Activated CD8-positive, alpha-beta T cell treated with anti-CD3 and anti-CD28 coated beads, Interleukin-2, amount 10 ng/mL, durations not matched to agents 7 days and 5 days (primary cell): Measurements from ENCODE around the gene ITIH3. TPM values are rescaled to one million over a fixed set of nuclear protein-coding genes. Genes with fewer than 3 reads are reported as not detected.
"Not testable (repeated sequence)": the region's sequence is repeated elsewhere in the genome, so short reads cannot be mapped to it uniquely, and the experiment has no call there.

Source experiments
- ATAC-seq: fragments of 150-1000 bp; cut with Tn5 transposase; one replicate; pipeline ENCODE4 v1.10.0; 2021; ENCODE audit warnings: moderate library complexity
- CTCF ChIA-PET: fragments of 350-600 bp; sonication (Branson Sonifier 250); formaldehyde crosslinking; loops from one replicate; lab custom pipeline; 2021; ENCODE audit warnings: antibody characterized with exemption; lab: Charles Lee
- POLR2A ChIA-PET: fragments of 350-600 bp; sonication (Branson Sonifier 250); formaldehyde crosslinking; loops from one replicate; lab custom pipeline; 2021; ENCODE audit warnings: antibody characterized with exemption; lab: Charles Lee
- DNase-seq: peaks from one replicate; pipeline ENCODE4 v3.0.0-alpha.2; 2020
- H3K27ac Mint-ChIP-seq: one replicate; pipeline ENCODE4 v1.8.0; 2021; ENCODE audit warnings: mild to moderate bottlenecking, mixed read lengths
- H3K27me3 Mint-ChIP-seq: one replicate; pipeline ENCODE4 v1.8.0; 2021; ENCODE audit warnings: low read depth, mixed read lengths
- H3K36me3 Mint-ChIP-seq: one replicate; pipeline ENCODE4 v1.8.0; 2021; ENCODE audit warnings: low read depth, mixed read lengths
- H3K4me1 Mint-ChIP-seq: one replicate; pipeline ENCODE4 v1.8.0; 2021; ENCODE audit warnings: low read depth, mixed read lengths
- H3K4me3 Mint-ChIP-seq: one replicate; pipeline ENCODE4 v1.8.0; 2021; ENCODE audit warnings: mild to moderate bottlenecking, mixed read lengths
- H3K9me3 Mint-ChIP-seq: one replicate; pipeline ENCODE4 v1.8.0; 2022; ENCODE audit warnings: mixed read lengths; ENCODE audit not compliant: insufficient read depth
- total RNA-seq, 2 experiments: library from RNA; stranded (reverse); gene quantifications; one replicate each; pipeline ENCODE4 v1.2.3, GENCODE V29; 2021

The ITIH3 gene
- total RNA-seq, 2 experiments from 2014 or later = not detected

GRCh38 chr3:52774066-52774713 is 20.4 kb upstream of the ITIH3 start:
- Mint-ChIP-seq H3K27ac (no peak overlapping the region), H3K4me3 (no peak overlapping the region), H3K4me1 (peaks cover 25% of the 10 kb centered on the region), H3K9me3 (no peaks in the 10 kb centered on the region), H3K36me3 (no peaks in the 10 kb centered on the region), H3K27me3 (peaks cover 4% of the 10 kb centered on the region)
- DNase-seq (no peak), ATAC-seq (no peak)
- CTCF ChIA-PET = no interaction called here
- POLR2A ChIA-PET = no interaction called here

DNA sequence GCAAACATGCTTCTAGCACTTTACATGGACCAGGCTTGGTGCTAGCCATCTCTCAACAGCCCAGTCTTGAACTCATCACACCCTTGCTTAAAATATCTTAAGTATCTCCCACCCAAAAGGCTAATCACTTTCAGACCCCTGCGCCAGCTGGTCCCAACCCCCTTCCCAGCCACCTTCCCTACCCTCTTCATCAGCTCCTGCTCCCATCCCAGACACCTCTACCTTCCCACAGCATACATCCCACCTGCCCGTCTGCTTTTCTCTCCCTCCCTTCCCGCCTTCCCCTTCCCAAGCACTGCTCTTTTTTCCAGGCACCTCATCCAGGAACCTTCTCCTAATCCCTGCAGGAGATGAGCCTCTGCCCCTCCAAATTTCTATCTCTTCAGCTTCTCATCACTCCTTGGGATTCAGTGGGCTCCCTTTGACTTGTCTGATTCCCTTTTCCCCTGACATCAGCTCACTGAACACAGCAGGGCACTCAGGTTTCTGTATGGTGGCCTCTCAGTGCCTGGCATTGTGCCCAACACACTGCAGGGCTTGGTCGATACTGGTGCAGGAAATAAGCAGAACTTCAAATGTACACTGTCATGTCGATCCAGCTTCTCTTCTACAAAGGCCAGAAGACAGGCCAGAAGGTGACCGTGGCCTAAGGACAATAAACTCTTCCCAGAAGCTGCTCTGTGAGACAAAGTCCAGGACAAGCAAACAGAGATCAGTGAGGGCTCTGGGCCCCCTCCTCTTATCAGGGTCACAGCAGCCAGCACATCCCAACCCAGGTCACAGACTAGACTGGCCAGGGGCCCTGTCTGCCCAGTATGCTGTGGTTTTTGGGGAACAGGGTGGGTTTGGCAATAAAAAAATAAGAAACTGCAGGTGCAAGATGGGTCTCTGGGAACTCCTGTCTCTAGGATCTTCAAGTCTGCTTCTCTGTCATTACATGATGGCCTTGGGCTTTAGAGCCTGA is 19.4 kb upstream of the ITIH3 start:
- Mint-ChIP-seq H3K36me3 (no peaks in the 10 kb centered on the region), H3K27ac (no peak overlapping the region), H3K4me3 (no peak overlapping the region), H3K27me3 (peaks cover 10% of the 10 kb centered on the region), H3K9me3 (no peaks in the 10 kb centered on the region), H3K4me1 (peaks cover 15% of the 10 kb centered on the region)
- ATAC-seq (no peak), DNase-seq (no peak)
- ChIA-PET CTCF (no interaction called here), POLR2A (no interaction called here)

- Mint-ChIP-seq H3K9me3 (no peaks in the 10 kb centered on the region), H3K4me3 (no peak overlapping the region), H3K27me3 (peaks cover 10% of the 10 kb centered on the region), H3K36me3 (no peaks in the 10 kb centered on the region), H3K4me1 (peaks cover 15% of the 10 kb centered on the region), H3K27ac (no peak overlapping the region)
- CTCF ChIA-PET = no interaction called here
- no peak for DNase-seq
- ATAC-seq = no peak
- POLR2A ChIA-PET = interaction anchor here (0.5 kb wide), 1 partner anchor 326 kb away, joined by 4 read pairs; no protein-coding TSS in a partner anchor
These were observed 18.7 kb upstream of the ITIH3 start for GRCh38 chr3:52775877-52776276.

DNA sequence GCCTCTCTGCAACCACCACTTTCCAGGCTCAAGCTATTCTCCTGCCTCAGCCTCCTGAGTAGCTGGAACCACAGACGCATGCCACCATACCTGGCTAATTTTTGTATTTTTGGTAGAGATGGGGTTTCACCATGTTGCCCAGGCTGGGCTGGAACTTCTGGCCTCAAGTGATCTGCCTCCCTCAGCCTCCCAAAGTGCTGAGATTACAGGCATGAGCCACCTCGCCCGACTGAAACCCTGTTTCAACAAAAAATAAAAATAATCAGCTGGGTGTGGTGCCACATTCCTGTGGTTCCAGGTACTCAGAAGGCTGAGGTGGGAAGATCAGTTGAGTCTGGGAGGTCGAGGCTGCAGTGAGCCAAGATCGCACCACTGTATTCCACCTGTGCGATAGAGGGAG is 18.1 kb upstream of the ITIH3 start:
- ATAC-seq, H3K4me3 Mint-ChIP-seq, H3K36me3 Mint-ChIP-seq, H3K27ac Mint-ChIP-seq, DNase-seq, H3K9me3 Mint-ChIP-seq, CTCF ChIA-PET, H3K4me1 Mint-ChIP-seq: not testable (repeated sequence)
- H3K27me3 Mint-ChIP-seq = peaks cover 14% of the 10 kb centered on the region
- POLR2A ChIA-PET = interaction anchor here (0.5 kb wide), 1 partner anchor 326 kb away, joined by 4 read pairs; no protein-coding TSS in a partner anchor

- no peak for ATAC-seq
- Mint-ChIP-seq H3K27me3 (peaks cover 16% of the 10 kb centered on the region), H3K36me3 (no peaks in the 10 kb centered on the region), H3K4me3 (no peak within 1 kb of the TSS), H3K9me3 (no peaks in the 10 kb centered on the region), H3K4me1 (peaks cover 4% of the 10 kb centered on the region), H3K27ac (no peak within 1 kb of the TSS)
- ChIA-PET POLR2A (no interaction called here), CTCF (no interaction called here)
- DNase-seq = no peak
These were observed 17.3 kb upstream of the ITIH3 start, which contains the start of gene ITIH1 for GRCh38 chr3:52777127-52777958. TSS of gene ITIH1 (plus strand) at chr3:52777599. CDS start at chr3:52777616, 17 bp downstream.

DNA sequence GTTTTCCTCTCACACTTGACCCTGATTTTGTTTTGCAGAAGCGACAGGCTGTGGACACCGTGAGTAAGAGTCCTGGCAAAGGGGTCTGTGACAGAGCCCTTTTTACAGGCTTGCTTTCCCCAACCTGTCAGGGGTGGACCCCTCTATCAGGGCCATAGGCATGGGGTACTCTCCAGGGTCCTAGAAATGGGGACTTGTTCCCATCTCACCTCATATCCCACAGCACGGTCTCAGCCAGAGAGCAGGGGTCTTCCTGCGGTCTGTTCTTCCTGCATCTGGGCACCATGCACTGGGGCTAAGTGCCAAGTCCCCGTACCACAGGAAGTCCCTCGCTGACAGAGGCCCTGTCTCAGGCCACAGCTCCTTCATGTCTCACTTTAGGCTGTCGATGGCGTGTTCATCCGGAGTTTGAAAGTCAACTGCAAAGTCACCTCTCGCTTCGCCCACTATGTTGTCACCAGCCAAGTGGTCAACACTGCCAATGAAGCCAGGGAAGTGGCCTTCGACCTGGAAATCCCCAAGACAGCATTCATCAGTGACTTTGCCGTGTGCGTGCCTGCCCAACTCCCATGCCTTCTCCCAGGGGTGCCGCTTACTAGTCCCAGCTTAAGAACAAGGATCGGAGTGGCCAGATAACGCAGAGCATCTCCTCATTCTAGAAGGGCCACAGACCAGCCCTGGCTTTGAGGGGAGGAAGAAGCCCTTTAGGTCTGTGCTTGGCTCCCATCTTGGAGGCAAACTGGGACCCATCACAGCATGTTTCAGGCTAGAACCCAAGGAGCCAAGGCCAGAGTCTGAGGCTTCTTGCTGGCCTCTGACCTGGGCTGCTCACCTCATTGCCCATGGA is 16.4 kb upstream of the ITIH3 start:
- ChIA-PET POLR2A (no interaction called here), CTCF (no interaction called here)
- peaks cover 4% of the 10 kb centered on the region for H3K4me1 Mint-ChIP-seq
- no peaks in the 10 kb centered on the region for H3K9me3 Mint-ChIP-seq
- ATAC-seq (no peak), DNase-seq (no peak)
- peaks cover 16% of the 10 kb centered on the region for H3K27me3 Mint-ChIP-seq
- no peak overlapping the region for H3K4me3 Mint-ChIP-seq
- no peaks in the 10 kb centered on the region for H3K36me3 Mint-ChIP-seq
- no peak overlapping the region for H3K27ac Mint-ChIP-seq

DNA sequence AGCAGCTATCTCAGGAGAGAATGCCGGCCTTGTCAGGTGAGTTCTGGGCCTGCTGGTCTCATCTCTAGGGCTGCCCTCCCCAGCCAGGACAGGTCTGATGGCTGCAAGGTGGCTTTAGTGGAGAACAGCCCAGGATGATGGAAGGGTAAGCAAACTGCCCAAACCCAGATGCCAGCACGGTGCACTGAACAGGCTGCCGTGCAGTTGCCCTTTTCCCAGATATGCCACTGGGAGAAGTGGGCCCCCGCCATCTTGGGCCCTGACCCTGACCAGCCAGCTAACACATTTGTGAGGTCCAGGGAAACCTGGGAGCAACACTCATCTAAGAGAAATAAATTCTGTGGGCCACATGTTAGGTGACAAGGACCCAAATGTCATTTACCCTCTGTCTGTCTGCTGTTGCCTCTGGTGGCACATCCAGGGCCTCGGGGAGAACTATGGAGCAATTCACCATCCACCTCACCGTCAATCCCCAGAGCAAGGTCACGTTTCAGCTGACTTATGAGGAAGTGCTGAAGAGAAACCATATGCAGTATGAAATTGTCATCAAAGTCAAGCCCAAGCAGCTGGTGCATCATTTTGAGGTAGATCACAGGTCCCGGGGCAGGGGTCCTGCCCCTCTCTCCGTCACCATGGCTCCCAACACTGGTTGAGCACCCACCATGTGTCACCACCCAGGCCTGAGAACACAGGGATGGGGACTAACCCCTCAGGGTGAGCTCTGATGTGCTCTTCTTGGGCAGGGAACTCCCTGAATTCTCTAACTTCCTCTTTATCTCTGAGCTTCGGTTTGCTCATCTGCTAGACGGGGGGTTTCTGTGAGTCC is 15.4 kb upstream of the ITIH3 start:
- Mint-ChIP-seq H3K27me3 (peaks cover 13% of the 10 kb centered on the region), H3K4me3 (no peak overlapping the region), H3K27ac (no peak overlapping the region), H3K4me1 (peaks cover 4% of the 10 kb centered on the region), H3K36me3 (no peaks in the 10 kb centered on the region), H3K9me3 (no peaks in the 10 kb centered on the region)
- DNase-seq = no peak
- no peak for ATAC-seq
- ChIA-PET CTCF (interaction anchor here (1.4 kb wide), 2 partner anchors 8 to 19 kb away, joined by 4 to 5 read pairs; partner anchors contain the start of gene NEK4), POLR2A (interaction anchor here (1.4 kb wide), 1 partner anchor 8 kb away, joined by 4 read pairs; the partner anchor contains the start of gene NEK4)

DNA sequence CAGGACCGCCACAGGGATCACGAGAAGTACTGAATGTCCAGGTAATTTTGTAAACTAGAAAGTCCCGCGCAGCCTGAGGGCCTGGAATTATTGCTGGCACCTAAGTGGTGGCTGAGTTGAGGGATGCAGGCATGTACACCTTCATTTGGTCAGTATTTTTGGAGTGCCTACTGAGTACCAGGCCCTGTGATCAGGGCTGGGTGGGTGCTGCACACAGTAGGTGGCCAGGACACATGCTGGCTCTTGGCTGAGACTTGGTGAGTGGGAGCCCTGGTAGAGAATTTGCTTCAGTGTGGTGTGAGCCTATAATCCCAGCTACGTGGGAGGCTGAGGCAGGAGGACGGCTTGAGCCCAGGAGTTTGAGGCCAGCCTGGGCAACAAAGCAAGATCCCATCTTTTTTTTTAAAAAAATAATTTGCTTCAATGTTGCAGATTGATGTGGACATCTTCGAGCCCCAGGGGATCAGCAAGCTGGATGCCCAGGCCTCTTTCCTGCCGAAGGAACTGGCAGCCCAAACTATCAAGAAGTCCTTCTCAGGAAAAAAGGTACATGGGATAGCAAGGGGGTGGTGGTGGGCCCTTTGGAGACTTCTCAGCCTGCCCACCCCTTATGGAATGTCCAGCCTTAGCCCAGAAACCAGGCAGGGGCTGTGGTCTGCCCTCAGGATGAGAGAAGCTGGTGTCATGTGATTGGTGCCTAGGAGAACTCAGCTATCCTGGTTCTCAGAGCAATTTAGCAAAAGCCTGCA is 14.6 kb upstream of the ITIH3 start:
- Mint-ChIP-seq H3K27ac (no peak overlapping the region), H3K4me1 (peaks cover 4% of the 10 kb centered on the region), H3K4me3 (no peak overlapping the region), H3K9me3 (no peaks in the 10 kb centered on the region), H3K36me3 (no peaks in the 10 kb centered on the region), H3K27me3 (peaks cover 12% of the 10 kb centered on the region)
- DNase-seq (no peak), ATAC-seq (no peak)
- POLR2A ChIA-PET = interaction anchor here (1.4 kb wide), 1 partner anchor 9 kb away, joined by 4 read pairs; the partner anchor contains the start of gene NEK4
- CTCF ChIA-PET = interaction anchor here (1.4 kb wide), 2 partner anchors 9 to 18 kb away, joined by 4 to 5 read pairs; partner anchors contain the start of gene NEK4

DNA sequence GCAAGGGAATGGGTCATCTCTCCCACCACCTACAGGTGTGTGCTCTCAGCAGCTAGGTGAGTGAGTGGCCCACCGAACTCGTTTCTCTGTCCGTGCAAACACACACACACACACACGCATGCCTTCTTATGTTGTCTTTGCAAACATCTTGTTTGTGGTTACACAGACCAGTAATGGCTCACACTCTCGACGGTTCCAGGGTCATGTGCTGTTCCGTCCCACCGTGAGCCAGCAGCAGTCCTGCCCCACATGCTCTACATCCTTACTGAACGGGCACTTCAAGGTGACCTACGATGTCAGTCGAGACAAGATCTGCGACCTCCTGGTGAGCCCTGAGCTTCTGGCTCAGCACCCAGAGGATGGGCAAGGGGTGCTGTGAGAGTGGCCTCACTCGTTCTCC is 12.9 kb upstream of the ITIH3 start:
- CTCF ChIA-PET = interaction anchor here (1.0 kb wide), 1 partner anchor 17 kb away, joined by 5 read pairs; no protein-coding TSS in a partner anchor
- ATAC-seq = no peak

More for the DNA sequence above, 12.9 kb upstream of the ITIH3 start:
- H3K4me1 Mint-ChIP-seq = peaks cover 4% of the 10 kb centered on the region
- no peak for DNase-seq
- H3K4me3 Mint-ChIP-seq = no peak overlapping the region
- no peak overlapping the region for H3K27ac Mint-ChIP-seq
- no peaks in the 10 kb centered on the region for H3K36me3 Mint-ChIP-seq
- H3K27me3 Mint-ChIP-seq = peaks cover 12% of the 10 kb centered on the region
- POLR2A ChIA-PET = interaction anchor here (0.9 kb wide), 1 partner anchor 11 kb away, joined by 5 read pairs; the partner anchor contains the start of gene NEK4
- no peaks in the 10 kb centered on the region for H3K9me3 Mint-ChIP-seq
